Hepatocyte (in vitro differentiated cells): ENCODE measurements around the gene STK33. TPM values are rescaled to one million over a fixed set of nuclear protein-coding genes. Genes with fewer than 3 reads are reported as not detected.

Experiments
- DNase-seq: peaks from one replicate; pipeline ENCODE4 v3.0.0-alpha.2; 2016; ENCODE audit warnings: low spot score
- H2AFZ ChIP-seq: fragments of 200-600 bp; sonication (generic); 2 replicates; pipeline ENCODE4 v1.6.0; 2016; ENCODE audit warnings: antibody characterized with exemption, mild to moderate bottlenecking
- H3K27ac ChIP-seq: fragments of 200-600 bp; sonication (generic); 2 replicates; pipeline ENCODE4 v1.5.1; 2016; ENCODE audit warnings: mild to moderate bottlenecking
- H3K27me3 ChIP-seq: fragments of 200-600 bp; sonication (generic); 2 replicates; pipeline ENCODE4 v1.6.1; 2016
- H3K36me3 ChIP-seq: fragments of 200-600 bp; sonication (generic); replicated peaks from 2 replicates; pipeline ENCODE4 v1.5.1; 2016; ENCODE audit warnings: low read depth; ENCODE audit not compliant: insufficient read depth
- H3K4me1 ChIP-seq: fragments of 200-600 bp; sonication (generic); 2 replicates; pipeline ENCODE4 v1.5.1; 2016; ENCODE audit warnings: mild to moderate bottlenecking, moderate library complexity; ENCODE audit not compliant: insufficient read depth
- H3K4me2 ChIP-seq: fragments of 200-600 bp; sonication (generic); 2 replicates; pipeline ENCODE4 v1.6.0; 2016
- H3K4me3 ChIP-seq: fragments of 200-600 bp; sonication (generic); 2 replicates; pipeline ENCODE4 v1.5.1; 2016; ENCODE audit warnings: mild to moderate bottlenecking
- H3K79me2 ChIP-seq: fragments of 200-600 bp; sonication (generic); 2 replicates; pipeline ENCODE4 v1.6.0; 2017; ENCODE audit warnings: mild to moderate bottlenecking
- H3K9me2 ChIP-seq: fragments of 200-600 bp; sonication (generic); replicated peaks from 2 replicates; pipeline ENCODE4 v1.6.0; 2017; ENCODE audit warnings: mild to moderate bottlenecking; ENCODE audit not compliant: insufficient read depth
- H3K9me3 ChIP-seq: fragments of 200-600 bp; sonication (generic); 2 replicates; pipeline ENCODE4 v1.5.1; 2016; ENCODE audit warnings: low read depth, mild to moderate bottlenecking
- H4K20me1 ChIP-seq: fragments of 200-600 bp; sonication (generic); 2 replicates; pipeline ENCODE4 v1.6.0; 2016; ENCODE audit warnings: mild to moderate bottlenecking; ENCODE audit not compliant: insufficient read depth, poor library complexity, severe bottlenecking
- CTCF ChIP-seq: fragments of 200-600 bp; sonication (generic); IDR thresholded peaks from 2 replicates; pipeline ENCODE4 v1.5.1; 2016; ENCODE audit warnings: antibody characterized with exemption, mild to moderate bottlenecking; ENCODE audit not compliant: poor library complexity
- EZH2 ChIP-seq: fragments of 200-600 bp; sonication (generic); IDR thresholded peaks from 2 replicates; pipeline ENCODE4 v1.6.1; 2016; ENCODE audit warnings: antibody characterized with exemption, mild to moderate bottlenecking, borderline replicate concordance
- EZH2phosphoT487 ChIP-seq: fragments of 200-600 bp; sonication (generic); IDR thresholded peaks from one replicate; pipeline ENCODE4 v1.6.1; 2018; ENCODE audit warnings: antibody characterized with exemption, mild to moderate bottlenecking, low read depth, moderate library complexity; ENCODE audit not compliant: unreplicated experiment, severe bottlenecking
- WGBS: methylation state at CpG from one replicate; pipeline ENCODE4 v1.1.6; 2016; ENCODE audit warnings: low lambda C conversion rate; ENCODE audit errors: missing lambda C conversion rate; 5-methylcytosine and 5-hydroxymethylcytosine counted together
- polyA plus RNA-seq: library from polyadenylated mRNA; unstranded; fragments of >200 nt; fragmentation: Nextera tagmentation; extraction: Ambion mirVana; gene quantifications from 2 replicates; pipeline ENCODE4 v1.2.1, GENCODE V29; 2016
- total RNA-seq: library from RNA; depleted of rRNA; stranded (reverse); fragments of >200 nt; gene quantifications from 2 replicates; pipeline ENCODE4 v1.2.3, GENCODE V29; 2014

The STK33 gene
- total and polyA plus RNA-seq, 2 experiments from 2014 or later = 3.0 to 12.8 TPM

GRCh38 chr11:8370812-8371515 lies 223.1 kb downstream of the STK33 start:
- Histone ChIP-seq H3K4me2 (no peak overlapping the region), H3K79me2 (no peaks in the 10 kb centered on the region), H3K36me3 (no peaks in the 10 kb centered on the region), H3K4me3 (no peak overlapping the region), H3K9me2 (no peaks in the 10 kb centered on the region), H3K27me3 (no peaks in the 10 kb centered on the region), H3K4me1 (no peaks in the 10 kb centered on the region), H3K9me3 (no peaks in the 10 kb centered on the region), H4K20me1 (no peaks in the 10 kb centered on the region), H2AFZ (no peak overlapping the region), H3K27ac (no peak overlapping the region)
- 95% methylated on average over 8 of the region's 8 CpGs for WGBS
- no peak for TF ChIP-seq CTCF
- TF ChIP-seq EZH2 = no peak
- TF ChIP-seq EZH2phosphoT487 = no peak
- DNase-seq = no peak

GRCh38 chr11:8369592-8370205 lies 224.3 kb downstream of the STK33 start:
- WGBS = 88% methylated on average over 7 of the region's 7 CpGs
- Histone ChIP-seq H3K4me1 (no peaks in the 10 kb centered on the region), H3K27me3 (no peaks in the 10 kb centered on the region), H3K36me3 (no peaks in the 10 kb centered on the region), H4K20me1 (no peaks in the 10 kb centered on the region), H3K9me3 (no peaks in the 10 kb centered on the region), H3K79me2 (no peaks in the 10 kb centered on the region), H3K27ac (no peak overlapping the region), H3K9me2 (no peaks in the 10 kb centered on the region), H2AFZ (no peak overlapping the region), H3K4me2 (no peak overlapping the region), H3K4me3 (no peak overlapping the region)
- DNase-seq = no peak
- TF ChIP-seq EZH2 = no peak
- no peak for TF ChIP-seq EZH2phosphoT487
- no peak for TF ChIP-seq CTCF

GRCh38 chr11:8368772-8369171 lies 225.3 kb downstream of the STK33 start:
- DNase-seq = no peak
- WGBS = 79% methylated on average over 10 of the region's 10 CpGs
- no peaks in the 10 kb centered on the region for H3K27me3 ChIP-seq
- no peaks in the 10 kb centered on the region for H3K79me2 ChIP-seq
- no peak for TF ChIP-seq EZH2
- TF ChIP-seq CTCF = no peak
- TF ChIP-seq EZH2phosphoT487 = no peak
- no peaks in the 10 kb centered on the region for H3K4me1 ChIP-seq
- H3K36me3 ChIP-seq = no peaks in the 10 kb centered on the region
- no peaks in the 10 kb centered on the region for H4K20me1 ChIP-seq
- no peak overlapping the region for H3K4me2 ChIP-seq
- H3K9me3 ChIP-seq = no peaks in the 10 kb centered on the region
- no peak overlapping the region for H3K27ac ChIP-seq
- no peak overlapping the region for H3K4me3 ChIP-seq
- H3K9me2 ChIP-seq = no peaks in the 10 kb centered on the region
- H2AFZ ChIP-seq = no peak overlapping the region
